ACC112 (cell line): ENCODE results near the gene FAXC.
"Not testable (repeated sequence)": the region's sequence is repeated elsewhere in the genome, so short reads cannot be mapped to it uniquely, and the experiment has no call there.

ENCODE experiments used
- H2AFZ ChIP-seq: fragments of 200-600 bp; sonication (generic); one replicate; pipeline ENCODE4 v1.6.0; 2017; ENCODE audit warnings: antibody characterized with exemption, low read length; ENCODE audit not compliant: unreplicated experiment
- H3K27ac ChIP-seq: fragments of 200-600 bp; sonication (generic); 2 replicates; pipeline ENCODE4 v1.5.1; 2014; ENCODE audit warnings: low read depth, mild to moderate bottlenecking, antibody characterized with exemption, low read length, moderate library complexity
- H3K27me3 ChIP-seq: fragments of 200-600 bp; sonication (generic); 2 replicates; pipeline ENCODE4 v1.6.1; 2014; ENCODE audit warnings: mild to moderate bottlenecking, antibody characterized with exemption, low read length, moderate library complexity, mixed read lengths; ENCODE audit not compliant: insufficient read depth
- H3K36me3 ChIP-seq: fragments of 200-600 bp; sonication (generic); 2 replicates; pipeline ENCODE4 v1.6.1; 2016; ENCODE audit warnings: mild to moderate bottlenecking, antibody characterized with exemption, low read length, moderate library complexity, mixed read lengths; ENCODE audit not compliant: insufficient read depth
- H3K4me1 ChIP-seq: fragments of 200-600 bp; sonication (generic); one replicate; pipeline ENCODE4 v1.6.1; 2016; ENCODE audit warnings: low read length, mixed read lengths; ENCODE audit not compliant: insufficient read depth, unreplicated experiment, control insufficient read depth
- H3K4me3 ChIP-seq: fragments of 200-600 bp; sonication (generic); 2 replicates; pipeline ENCODE4 v1.5.1; 2014; ENCODE audit warnings: mild to moderate bottlenecking, low read depth, low read length
- H3K79me2 ChIP-seq: fragments of 200-600 bp; sonication (generic); one replicate; pipeline ENCODE4 v1.6.0; 2016; ENCODE audit warnings: low read length; ENCODE audit not compliant: control insufficient read depth, unreplicated experiment, insufficient read depth

The FAXC gene

DNA sequence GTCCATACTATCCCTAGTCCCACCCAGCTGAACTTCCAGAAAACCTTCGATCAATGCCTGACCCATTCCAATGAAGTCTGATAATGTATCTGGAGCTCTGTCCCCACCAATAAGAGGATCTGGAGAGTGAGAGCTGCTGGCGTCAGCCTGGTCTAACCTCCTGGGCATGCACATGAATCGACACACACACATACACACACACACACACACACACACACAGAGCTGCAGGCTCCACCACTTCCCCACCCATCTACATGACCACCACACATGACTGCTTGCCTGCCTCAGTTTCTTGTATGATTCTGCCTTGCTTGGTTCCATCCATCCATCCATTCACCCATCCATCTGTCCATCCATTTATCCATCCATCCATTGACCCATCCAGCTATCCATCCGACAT is 60.8 kb downstream of the FAXC start:
- no peaks in the 10 kb centered on the region for H3K79me2 ChIP-seq
- no peak overlapping the region for H2AFZ ChIP-seq
- no peaks in the 10 kb centered on the region for H3K36me3 ChIP-seq
- H3K4me3 ChIP-seq: no peak overlapping the region
- H3K27ac ChIP-seq: no peak overlapping the region
- no peaks in the 10 kb centered on the region for H3K4me1 ChIP-seq
- no peaks in the 10 kb centered on the region for H3K27me3 ChIP-seq

DNA sequence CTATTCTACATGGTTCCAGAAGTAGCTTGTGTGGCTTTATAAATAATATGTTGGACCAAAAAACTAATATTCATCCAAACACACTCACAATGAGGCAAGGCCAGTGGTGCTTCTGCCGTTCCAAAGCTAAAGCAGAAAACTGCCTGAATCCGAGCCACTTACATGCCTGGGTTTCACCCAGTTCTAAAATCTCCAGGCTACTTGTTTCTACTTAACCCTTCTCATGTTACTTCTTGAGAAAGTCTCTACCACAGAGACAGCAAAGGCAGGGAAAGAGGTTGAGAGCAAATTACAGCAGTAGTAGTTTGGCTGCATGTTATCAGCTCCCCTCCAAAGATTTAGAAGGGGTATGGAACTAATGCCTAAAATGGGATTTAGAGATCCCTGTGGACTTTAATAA is 62.0 kb downstream of the FAXC start:
- H3K79me2 ChIP-seq: no peaks in the 10 kb centered on the region
- H3K4me1 ChIP-seq: no peaks in the 10 kb centered on the region
- H3K4me3 ChIP-seq: no peak overlapping the region
- H3K36me3 ChIP-seq: no peaks in the 10 kb centered on the region
- no peaks in the 10 kb centered on the region for H3K27me3 ChIP-seq
- no peak overlapping the region for H2AFZ ChIP-seq
- no peak overlapping the region for H3K27ac ChIP-seq

DNA sequence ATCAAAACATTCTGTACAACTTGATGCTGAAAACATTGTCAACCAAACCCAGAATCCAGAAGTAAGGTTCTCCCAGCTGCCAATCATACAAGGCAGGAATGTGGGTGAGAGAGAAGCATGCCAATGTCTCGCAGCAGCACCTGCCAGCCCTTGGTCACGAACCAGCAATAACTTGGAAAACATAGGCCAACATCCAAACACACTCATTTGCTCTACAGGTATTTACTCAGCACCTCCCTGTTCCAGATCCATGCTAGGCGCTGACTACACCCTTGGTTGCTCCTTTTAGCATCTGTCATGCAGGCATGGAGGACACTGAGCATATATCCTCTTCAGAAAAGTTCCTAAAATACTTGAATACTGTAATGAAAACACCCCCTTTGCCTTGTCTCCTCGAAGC is 63.6 kb downstream of the FAXC start:
- no peak overlapping the region for H2AFZ ChIP-seq
- H3K79me2 ChIP-seq: no peaks in the 10 kb centered on the region
- no peak overlapping the region for H3K4me3 ChIP-seq
- H3K27me3 ChIP-seq: no peaks in the 10 kb centered on the region
- no peaks in the 10 kb centered on the region for H3K4me1 ChIP-seq
- H3K36me3 ChIP-seq: no peaks in the 10 kb centered on the region
- no peak overlapping the region for H3K27ac ChIP-seq

DNA sequence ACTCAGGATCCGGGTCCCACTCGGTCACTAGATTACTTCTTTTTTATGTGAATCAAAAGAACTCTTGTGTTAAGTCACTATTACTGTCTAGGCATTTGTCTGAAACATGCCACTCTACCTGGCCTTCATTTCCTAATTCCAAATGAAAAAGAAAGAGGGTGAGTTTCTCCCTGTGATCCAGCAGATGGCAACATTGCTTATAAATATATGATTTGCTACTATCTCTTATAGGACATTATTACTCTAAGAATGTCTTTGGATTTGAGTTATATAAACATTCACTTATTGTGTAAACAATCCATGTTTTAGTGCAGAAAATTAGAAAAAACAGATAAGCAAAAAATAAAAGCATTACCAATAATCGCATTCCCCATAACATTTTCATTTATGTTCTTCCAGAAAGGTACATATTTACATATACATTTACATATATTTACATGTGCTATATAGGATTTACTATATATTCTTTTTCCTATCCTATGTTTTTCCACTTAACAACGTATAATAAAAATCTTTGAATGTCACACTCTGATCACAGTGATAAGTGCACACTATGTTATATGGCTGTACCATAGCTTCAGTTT is 66.9 kb downstream of the FAXC start:
- no peak overlapping the region for H2AFZ ChIP-seq
- H3K27me3 ChIP-seq: no peaks in the 10 kb centered on the region
- no peak overlapping the region for H3K27ac ChIP-seq
- H3K79me2 ChIP-seq: no peaks in the 10 kb centered on the region
- no peaks in the 10 kb centered on the region for H3K36me3 ChIP-seq
- no peaks in the 10 kb centered on the region for H3K4me1 ChIP-seq
- no peak overlapping the region for H3K4me3 ChIP-seq

DNA sequence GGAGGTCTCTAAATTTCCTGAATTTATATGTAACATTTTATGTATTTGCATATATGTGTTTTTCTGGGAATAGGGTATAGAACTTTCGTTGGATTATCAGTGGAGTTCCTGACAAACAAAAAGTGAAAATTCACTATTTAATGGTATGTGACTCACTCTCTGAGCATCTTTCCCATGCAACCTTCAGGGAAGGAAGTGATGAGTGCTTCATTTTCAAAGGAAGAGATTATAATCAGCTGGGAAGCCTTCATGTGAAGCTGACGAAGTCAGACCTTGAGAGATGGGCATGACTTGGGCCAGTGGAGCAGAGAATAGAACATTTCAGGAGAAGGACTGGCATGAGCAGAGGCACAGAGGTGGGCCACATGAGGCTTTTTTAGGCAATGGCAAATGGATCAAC is 72.7 kb downstream of the FAXC start:
- Histone ChIP-seq H2AFZ (no peak overlapping the region), H3K27ac (no peak overlapping the region), H3K4me1 (no peaks in the 10 kb centered on the region), H3K27me3 (peaks cover 22% of the 10 kb centered on the region), H3K36me3 (no peaks in the 10 kb centered on the region), H3K79me2 (no peaks in the 10 kb centered on the region), H3K4me3 (no peak overlapping the region)

DNA sequence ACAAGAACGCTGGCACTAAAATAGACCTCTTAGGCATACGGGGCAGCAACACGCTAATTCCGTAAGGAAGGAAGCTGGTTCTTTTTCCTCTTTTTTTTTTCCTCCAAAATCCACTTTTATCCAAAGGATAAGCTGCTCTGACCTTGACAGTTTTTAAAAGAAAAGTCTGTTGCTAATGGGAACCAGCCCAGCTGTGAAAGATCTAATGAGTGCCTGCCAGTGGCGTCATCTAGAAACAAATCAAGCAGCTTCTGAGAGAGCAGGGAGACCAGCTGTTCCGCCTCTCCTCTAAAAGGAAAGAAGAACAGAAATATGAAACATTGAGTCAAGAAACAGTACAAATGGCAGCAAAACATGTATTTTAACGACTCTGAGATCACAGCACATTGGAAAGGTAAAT is 78.6 kb downstream of the FAXC start:
- no peaks in the 10 kb centered on the region for H3K36me3 ChIP-seq
- no peak overlapping the region for H2AFZ ChIP-seq
- H3K27ac ChIP-seq: no peak overlapping the region
- no peak overlapping the region for H3K4me3 ChIP-seq
- no peaks in the 10 kb centered on the region for H3K4me1 ChIP-seq
- H3K27me3 ChIP-seq: peaks cover 35% of the 10 kb centered on the region
- H3K79me2 ChIP-seq: no peaks in the 10 kb centered on the region

DNA sequence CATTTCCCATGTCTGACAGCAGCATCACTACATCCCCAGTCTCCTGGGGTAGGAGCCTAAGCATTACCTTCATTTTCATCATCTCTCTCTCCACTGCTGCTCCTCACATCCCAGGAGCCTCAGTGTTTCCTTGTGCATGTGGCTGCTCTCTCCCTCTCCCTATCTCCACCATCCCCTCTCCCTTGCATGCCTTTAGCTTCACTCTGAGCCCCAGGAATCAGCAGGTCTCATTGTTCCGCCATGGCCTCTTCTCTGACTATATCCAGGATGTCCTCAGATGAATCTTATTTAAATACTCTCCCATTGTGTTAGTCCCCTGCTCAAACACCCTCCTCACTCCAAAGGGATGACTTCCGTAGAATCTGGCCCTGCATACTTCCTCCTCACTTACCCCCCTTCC is 79.4 kb downstream of the FAXC start:
- H3K36me3 ChIP-seq: no peaks in the 10 kb centered on the region
- H3K4me1 ChIP-seq: no peaks in the 10 kb centered on the region
- H3K27ac ChIP-seq: no peak overlapping the region
- H2AFZ ChIP-seq: no peak overlapping the region
- H3K79me2 ChIP-seq: no peaks in the 10 kb centered on the region
- H3K4me3 ChIP-seq: no peak overlapping the region
- H3K27me3 ChIP-seq: peaks cover 28% of the 10 kb centered on the region

DNA sequence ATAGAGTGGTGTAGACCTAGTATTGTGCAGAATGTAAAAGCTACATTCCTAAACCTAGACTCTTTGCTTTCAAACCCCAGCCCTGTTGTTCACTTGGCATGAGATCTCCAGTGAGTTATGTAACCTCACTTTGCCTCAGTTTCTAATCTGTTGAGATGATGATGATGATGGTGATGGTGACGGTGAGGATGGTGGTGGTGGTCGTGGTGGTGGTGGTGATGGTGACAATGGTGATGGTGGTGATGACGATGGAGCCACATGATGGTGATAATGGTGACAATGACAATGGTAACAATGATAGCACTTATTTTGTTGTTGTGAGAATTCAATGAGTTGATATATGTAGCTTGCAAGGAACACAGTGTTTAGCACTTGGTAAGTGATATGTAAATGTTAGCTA is 80.3 kb downstream of the FAXC start:
- Histone ChIP-seq H3K4me1 (no peaks in the 10 kb centered on the region), H2AFZ (no peak overlapping the region), H3K79me2 (no peaks in the 10 kb centered on the region), H3K27ac (no peak overlapping the region), H3K4me3 (no peak overlapping the region), H3K36me3 (no peaks in the 10 kb centered on the region), H3K27me3 (peaks cover 22% of the 10 kb centered on the region)

DNA sequence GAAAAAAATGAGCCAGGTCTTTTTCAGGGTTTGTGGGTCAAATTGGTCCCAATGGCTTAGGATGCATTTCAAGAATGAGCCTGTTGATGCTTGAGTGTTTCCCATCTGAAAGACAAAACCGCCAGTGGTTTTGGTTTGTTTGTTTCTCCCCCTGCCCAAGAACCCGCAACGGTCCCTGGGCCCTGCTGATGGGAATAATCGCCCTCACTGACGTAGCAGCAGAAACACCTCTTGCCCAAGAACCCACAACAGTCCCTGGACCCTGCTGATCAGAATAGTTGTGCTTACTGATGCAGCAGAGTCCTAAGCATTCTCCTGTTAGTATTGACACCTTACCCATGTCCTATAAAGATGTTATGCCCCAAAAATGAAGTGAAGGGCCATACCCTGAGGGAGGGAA is 82.5 kb downstream of the FAXC start:
- H2AFZ ChIP-seq, H3K4me1 ChIP-seq, H3K4me3 ChIP-seq, H3K36me3 ChIP-seq, H3K27ac ChIP-seq, H3K79me2 ChIP-seq: not testable (repeated sequence)
- H3K27me3 ChIP-seq: peaks cover 13% of the 10 kb centered on the region

DNA sequence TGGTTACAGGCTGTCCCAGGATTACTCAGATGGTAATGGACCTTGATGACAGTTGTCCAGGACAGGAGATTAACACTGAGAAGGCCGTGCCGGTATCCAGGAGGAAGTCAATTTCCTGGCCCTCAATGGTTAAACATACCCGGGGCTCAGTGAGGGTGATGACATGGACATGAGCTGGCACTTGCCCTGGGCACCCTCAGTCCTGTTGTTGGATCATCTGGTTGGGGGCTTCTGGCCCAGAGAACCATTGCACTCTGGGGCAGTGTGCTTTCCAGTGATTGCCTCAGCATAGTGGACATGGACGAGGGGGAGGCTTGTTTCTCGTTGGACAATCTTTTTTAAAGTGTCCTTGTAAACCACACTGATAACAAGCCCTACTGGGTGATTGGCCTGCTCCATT is 84.0 kb downstream of the FAXC start:
- H3K79me2 ChIP-seq, H3K27me3 ChIP-seq: not testable (repeated sequence)

DNA sequence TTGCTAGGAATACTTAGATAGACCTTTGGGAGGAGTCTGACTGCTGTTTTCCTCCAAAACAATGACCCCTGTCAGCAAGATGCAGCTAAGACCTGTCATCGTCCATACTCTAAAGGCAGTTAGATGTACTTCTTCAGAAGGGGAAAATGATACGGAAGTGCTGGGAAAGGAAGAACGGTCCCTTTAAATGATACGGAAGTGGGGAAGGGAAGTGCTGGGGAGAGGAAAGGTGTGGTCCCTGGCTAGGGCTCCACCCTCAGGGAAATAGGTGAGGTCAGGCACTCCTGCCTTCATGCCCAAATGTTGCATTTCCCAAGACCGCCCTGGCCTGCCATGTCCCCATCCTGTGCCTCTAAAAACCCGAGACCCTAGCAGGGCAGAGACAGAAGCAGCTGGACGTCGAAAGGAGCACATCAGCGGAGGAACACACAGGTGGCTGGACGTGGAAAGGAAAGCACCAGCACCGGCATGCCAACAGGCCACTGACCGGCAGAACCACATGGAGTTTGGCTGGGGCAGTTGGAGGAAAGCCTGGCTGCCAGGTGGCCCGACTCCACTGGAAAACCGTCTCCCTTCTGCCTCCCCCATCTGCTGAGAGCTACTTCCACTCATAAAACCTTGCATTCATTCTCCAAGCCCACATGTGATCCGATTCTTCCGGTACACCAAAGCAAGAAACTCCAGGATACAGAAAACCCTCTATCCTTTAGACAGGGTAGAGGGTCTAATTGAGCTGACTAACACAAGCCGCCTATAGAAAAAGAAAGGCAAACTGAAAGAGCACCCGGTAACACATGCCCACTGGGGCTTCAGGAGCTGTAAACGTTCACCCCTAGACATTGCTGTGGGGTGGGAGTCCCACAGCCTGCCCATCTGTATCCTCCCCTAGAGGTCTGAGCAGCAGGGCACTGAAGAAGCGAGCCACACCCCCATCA is 94.6 kb downstream of the FAXC start:
- no peak overlapping the region for H3K27ac ChIP-seq
- peaks cover 85% of the 10 kb centered on the region for H3K27me3 ChIP-seq
- no peaks in the 10 kb centered on the region for H3K79me2 ChIP-seq
- H3K36me3 ChIP-seq: no peaks in the 10 kb centered on the region
- no peak overlapping the region for H3K4me3 ChIP-seq
- no peaks in the 10 kb centered on the region for H3K4me1 ChIP-seq
- no peak overlapping the region for H2AFZ ChIP-seq

More for the DNA sequence above, 84.0 kb downstream of the FAXC start:
- not testable (repeated sequence) for H3K36me3 ChIP-seq, H3K4me3 ChIP-seq, H2AFZ ChIP-seq, H3K27ac ChIP-seq, H3K4me1 ChIP-seq
